Endometrial microvascular endothelial cells (primary cell): ENCODE data around the gene TMEM243. TPM values are rescaled to one million over a fixed set of nuclear protein-coding genes. Genes with fewer than 3 reads are reported as not detected.

Source experiments
- total RNA-seq: library from RNA; depleted of rRNA; stranded (reverse); fragments of >200 nt; gene quantifications from one replicate; pipeline ENCODE4 v1.2.3, GENCODE V29; 2015; ENCODE audit errors: inconsistent ontology term

TMEM243 gene
- total RNA-seq, 1 donor from 2014 or later, result 29.2 TPM

Other genes starting within 250 kb of the TMEM243 start
- 42.3 TPM for gene ELAPOR2, start 160.1 kb downstream of the TMEM243 start, total RNA-seq
- gene DMTF1, start 67.3 kb downstream of the TMEM243 start, total RNA-seq, result 21.1 TPM
- 5.8 TPM for gene CROT, start 125.9 kb upstream of the TMEM243 start, total RNA-seq